Stimulated activated CD4-positive, alpha-beta T cell treated with anti-CD3 and anti-CD28 coated beads, Interleukin-4, amount 100 ng/mL, for 48 hours (primary cell): ENCODE results near the gene PHF23.
A peak's percentile ranks its signal among the peaks of the same experiment; 100 is the strongest.

Experiments
- DNase-seq, 2 donors: peaks; one replicate each; pipeline ENCODE4 v3.0.0-alpha.2; 2020; ENCODE audit warnings: low read depth in 2 of 2

The PHF23 gene

GRCh38 chr17:7237761-7238419, 1.4 kb downstream of the PHF23 start:
- peak; percentile 84 to 85 for DNase-seq

GRCh38 chr17:7237266-7237760, 1.9 kb downstream of the PHF23 start:
- DNase-seq = no peak

GRCh38 chr17:7236808-7237207, 2.4 kb downstream of the PHF23 start:
- no peak for DNase-seq

GRCh38 chr17:7235693-7236665, 3.3 kb downstream of the PHF23 start:
- no peak for DNase-seq

- peak; percentile 93 to 95 for DNase-seq
Observed at GRCh38 chr17:7234083-7234951, 4.9 kb downstream of the PHF23 start, which contains the start of gene DVL2. Gene DVL2, minus strand, starts transcription at chr17:7234517. Its CDS starts 255 bp downstream, at chr17:7234262.

GRCh38 chr17:7233701-7234082, 5.6 kb downstream of the PHF23 start:
- DNase-seq = no peak

GRCh38 chr17:7232114-7232513, 7.1 kb downstream of the PHF23 start:
- no peak for DNase-seq

- DNase-seq = no peak
Observed at GRCh38 chr17:7229504-7229903, 9.8 kb downstream of the PHF23 start.

- no peak for DNase-seq
Observed at GRCh38 chr17:7228920-7229319, 10.3 kb downstream of the PHF23 start.

- no peak for DNase-seq
Observed at GRCh38 chr17:7226721-7227710, 12.2 kb downstream of the PHF23 start.

GRCh38 chr17:7225711-7226331, 13.4 kb downstream of the PHF23 start:
- no peak for DNase-seq

GRCh38 chr17:7224661-7225111, 14.6 kb downstream of the PHF23 start:
- DNase-seq = no peak

- no peak for DNase-seq
Observed at GRCh38 chr17:7224110-7224509, 15.1 kb downstream of the PHF23 start.

- DNase-seq = no peak
Observed at GRCh38 chr17:7223375-7223774, 15.9 kb downstream of the PHF23 start.

GRCh38 chr17:7222972-7223292, 16.3 kb downstream of the PHF23 start:
- no peak for DNase-seq

GRCh38 chr17:7222093-7222971, 16.9 kb downstream of the PHF23 start:
- DNase-seq = no peak

GRCh38 chr17:7221278-7222092, 17.8 kb downstream of the PHF23 start:
- DNase-seq = no peak

- DNase-seq = peak; percentile 46 to 53
Observed at GRCh38 chr17:7220593-7221277, 18.5 kb downstream of the PHF23 start.
